SW 1271 (cell line): ENCODE data around the gene PPAN.

Experiments
- DNase-seq, 2 experiments: peaks; one replicate each; lab custom pipeline; 2025; lab: John Stamatoyannopoulos, UW

PPAN gene

GRCh38 chr19:10106100-10106936 lies at the start of gene PPAN:
PPAN (plus strand) TSS chr19:10106362; CDS start chr19:10106395, 33 bp downstream.
- DNase-seq = peak; percentile 95 to 97

- no peak for DNase-seq
Measured at GRCh38 chr19:10061717-10062310, 44.3 kb upstream of the PPAN start.

GRCh38 chr19:10068205-10068604 lies 38.0 kb upstream of the PPAN start:
- DNase-seq = no peak

GRCh38 chr19:10069046-10069445 lies 37.1 kb upstream of the PPAN start:
- DNase-seq = no peak

- DNase-seq = no peak
Measured at GRCh38 chr19:10070730-10071446, 35.3 kb upstream of the PPAN start.

GRCh38 chr19:10074153-10074552 lies 32.0 kb upstream of the PPAN start:
- peak; percentile 41 to 61 for DNase-seq

- DNase-seq = no peak
Measured at GRCh38 chr19:10076535-10076934, 29.6 kb upstream of the PPAN start.

- DNase-seq = no peak
Measured at GRCh38 chr19:10078329-10078728, 27.8 kb upstream of the PPAN start.

GRCh38 chr19:10079031-10079453 lies 27.1 kb upstream of the PPAN start:
- DNase-seq = no peak

GRCh38 chr19:10083911-10084310 lies 22.3 kb upstream of the PPAN start:
- DNase-seq = no peak

- DNase-seq = no peak
Measured at GRCh38 chr19:10084803-10085202, 21.4 kb upstream of the PPAN start.

- peak in 1 of 2 experiments; percentile 66 for DNase-seq
Measured at GRCh38 chr19:10085641-10086590, 20.2 kb upstream of the PPAN start, which contains the start of gene SHFL. SHFL (plus strand) TSS chr19:10086317; CDS start chr19:10086428, 111 bp downstream.

- no peak for DNase-seq
Measured at GRCh38 chr19:10086591-10087192, 19.5 kb upstream of the PPAN start.

- no peak for DNase-seq
Measured at GRCh38 chr19:10087296-10088061, 18.7 kb upstream of the PPAN start.

GRCh38 chr19:10088949-10089554 lies 17.1 kb upstream of the PPAN start:
- DNase-seq = no peak

GRCh38 chr19:10089801-10090375 lies 16.3 kb upstream of the PPAN start:
- DNase-seq = no peak

- DNase-seq = no peak
Measured at GRCh38 chr19:10091370-10091687, 14.8 kb upstream of the PPAN start.

- no peak for DNase-seq
Measured at GRCh38 chr19:10091895-10092641, 14.1 kb upstream of the PPAN start.
